Rectal smooth muscle tissue (tissue), 1 donor: ENCODE measurements around the gene B4GALT5.

ENCODE experiments used
- H3K27ac ChIP-seq: one replicate; pipeline ENCODE4 v1.7.0; 2013; ENCODE audit warnings: low read depth, low read length, inconsistent platforms
- H3K27me3 ChIP-seq: one replicate; pipeline ENCODE4 v1.7.0; 2013; ENCODE audit warnings: low read length; ENCODE audit not compliant: control insufficient read depth, insufficient read depth
- H3K36me3 ChIP-seq: one replicate; pipeline ENCODE4 v1.7.0; 2013; ENCODE audit warnings: low read length; ENCODE audit not compliant: control insufficient read depth, insufficient read depth
- H3K4me1 ChIP-seq: one replicate; pipeline ENCODE4 v1.7.0; 2013; ENCODE audit warnings: low read length; ENCODE audit not compliant: control insufficient read depth, insufficient read depth
- H3K4me3 ChIP-seq: one replicate; pipeline ENCODE4 v1.7.0; 2013; ENCODE audit warnings: low read length
- H3K9ac ChIP-seq: one replicate; pipeline ENCODE4 v1.7.0; 2013; ENCODE audit warnings: low read length

Gene B4GALT5

GRCh38 chr20:49649672-49650071, 64.0 kb downstream of the B4GALT5 start:
- Histone ChIP-seq H3K36me3 (peaks cover 30% of the 10 kb centered on the region), H3K4me1 (no peaks in the 10 kb centered on the region), H3K9ac (no peak overlapping the region), H3K4me3 (no peak overlapping the region), H3K27me3 (no peaks in the 10 kb centered on the region), H3K27ac (no peak overlapping the region)

- Histone ChIP-seq H3K4me3 (no peak overlapping the region), H3K36me3 (peaks cover 13% of the 10 kb centered on the region), H3K27ac (no peak overlapping the region), H3K4me1 (peaks cover under 1% of the 10 kb centered on the region), H3K27me3 (no peaks in the 10 kb centered on the region), H3K9ac (no peak overlapping the region)
Observed at GRCh38 chr20:49647550-49647949, 66.1 kb downstream of the B4GALT5 start.

- peaks cover 4% of the 10 kb centered on the region for H3K4me1 ChIP-seq
- H3K4me3 ChIP-seq = no peak overlapping the region
- H3K9ac ChIP-seq = no peak overlapping the region
- no peaks in the 10 kb centered on the region for H3K27me3 ChIP-seq
- no peak overlapping the region for H3K27ac ChIP-seq
- H3K36me3 ChIP-seq = peaks cover 13% of the 10 kb centered on the region
Observed at GRCh38 chr20:49646528-49646927, 67.2 kb downstream of the B4GALT5 start.

GRCh38 chr20:49646126-49646525, 67.6 kb downstream of the B4GALT5 start:
- Histone ChIP-seq H3K4me3 (no peak overlapping the region), H3K27me3 (no peaks in the 10 kb centered on the region), H3K4me1 (peaks cover 5% of the 10 kb centered on the region), H3K36me3 (peaks cover 17% of the 10 kb centered on the region), H3K27ac (no peak overlapping the region), H3K9ac (no peak overlapping the region)

- Histone ChIP-seq H3K36me3 (peaks cover 18% of the 10 kb centered on the region), H3K27ac (no peak overlapping the region), H3K9ac (no peak overlapping the region), H3K4me1 (peaks cover 5% of the 10 kb centered on the region), H3K4me3 (no peak overlapping the region), H3K27me3 (no peaks in the 10 kb centered on the region)
Observed at GRCh38 chr20:49644980-49645565, 68.6 kb downstream of the B4GALT5 start.

- no peak overlapping the region for H3K9ac ChIP-seq
- no peaks in the 10 kb centered on the region for H3K27me3 ChIP-seq
- peaks cover 5% of the 10 kb centered on the region for H3K4me1 ChIP-seq
- no peak overlapping the region for H3K4me3 ChIP-seq
- peak overlapping the region; percentile 30 for H3K27ac ChIP-seq
- H3K36me3 ChIP-seq = peaks cover 17% of the 10 kb centered on the region
Observed at GRCh38 chr20:49642816-49643215, 70.9 kb downstream of the B4GALT5 start.

- peak overlapping the region; percentile 30 for H3K27ac ChIP-seq
- no peak overlapping the region for H3K9ac ChIP-seq
- H3K4me3 ChIP-seq = no peak overlapping the region
- H3K36me3 ChIP-seq = peaks cover 13% of the 10 kb centered on the region
- peaks cover 5% of the 10 kb centered on the region for H3K4me1 ChIP-seq
- H3K27me3 ChIP-seq = no peaks in the 10 kb centered on the region
Observed at GRCh38 chr20:49641683-49642656, 71.7 kb downstream of the B4GALT5 start.

- Histone ChIP-seq H3K4me1 (peaks cover 20% of the 10 kb centered on the region), H3K27ac (no peak overlapping the region), H3K4me3 (no peak overlapping the region), H3K9ac (no peak overlapping the region), H3K36me3 (peaks cover 10% of the 10 kb centered on the region), H3K27me3 (no peaks in the 10 kb centered on the region)
Observed at GRCh38 chr20:49637046-49637637, 76.5 kb downstream of the B4GALT5 start.

- Histone ChIP-seq H3K4me3 (no peak overlapping the region), H3K27me3 (no peaks in the 10 kb centered on the region), H3K27ac (no peak overlapping the region), H3K9ac (no peak overlapping the region), H3K4me1 (peaks cover 17% of the 10 kb centered on the region), H3K36me3 (peaks cover 7% of the 10 kb centered on the region)
Observed at GRCh38 chr20:49636447-49636846, 77.2 kb downstream of the B4GALT5 start.

- Histone ChIP-seq H3K9ac (no peak overlapping the region), H3K27ac (peak overlapping the region; percentile 80), H3K36me3 (peaks cover 2% of the 10 kb centered on the region), H3K4me3 (no peak overlapping the region), H3K27me3 (no peaks in the 10 kb centered on the region), H3K4me1 (peaks cover 17% of the 10 kb centered on the region)
Observed at GRCh38 chr20:49635866-49636265, 77.8 kb downstream of the B4GALT5 start.

GRCh38 chr20:49635166-49635565, 78.5 kb downstream of the B4GALT5 start:
- Histone ChIP-seq H3K27ac (peak overlapping the region; percentile 80), H3K4me1 (peaks cover 19% of the 10 kb centered on the region), H3K27me3 (no peaks in the 10 kb centered on the region), H3K9ac (no peak overlapping the region), H3K36me3 (peaks cover 2% of the 10 kb centered on the region), H3K4me3 (no peak overlapping the region)

GRCh38 chr20:49634116-49634515, 79.6 kb downstream of the B4GALT5 start:
- Histone ChIP-seq H3K27ac (no peak overlapping the region), H3K36me3 (no peaks in the 10 kb centered on the region), H3K9ac (no peak overlapping the region), H3K4me1 (peaks cover 19% of the 10 kb centered on the region), H3K27me3 (no peaks in the 10 kb centered on the region), H3K4me3 (no peak overlapping the region)
